HEK293 (cell line): ENCODE results near the gene C4orf54.

ENCODE experiments used
- KLF10 ChIP-seq: fragments of 450-650 bp; IDR thresholded peaks from 2 replicates; pipeline ENCODE4 v1.5.1; 2018; ENCODE audit warnings: missing biosample characterization, mild to moderate bottlenecking, missing genetic modification characterization
- KLF16 ChIP-seq: fragments of 450-650 bp; formaldehyde crosslinking; IDR thresholded peaks from 2 replicates; pipeline ENCODE4 v1.5.1; 2017; ENCODE audit warnings: missing biosample characterization, missing genetic modification characterization
- MYNN ChIP-seq: fragments of 450-650 bp; formaldehyde crosslinking; IDR thresholded peaks from 2 replicates; pipeline ENCODE4 v1.5.1; 2016; ENCODE audit warnings: missing biosample characterization, missing genetic modification characterization, borderline replicate concordance
- ZNF202 ChIP-seq: fragments of 450-650 bp; formaldehyde crosslinking; IDR thresholded peaks from 2 replicates; pipeline ENCODE4 v1.5.1; 2016; ENCODE audit warnings: missing biosample characterization, missing genetic modification characterization, borderline replicate concordance
- ZNF521 ChIP-seq: fragments of 450-650 bp; formaldehyde crosslinking; IDR thresholded peaks from 2 replicates; pipeline ENCODE4 v1.5.1; 2017; ENCODE audit warnings: missing biosample characterization, mild to moderate bottlenecking, missing genetic modification characterization
- TF ChIP-seq, protein P1 (sequence below): fragments of 450-650 bp; formaldehyde crosslinking; IDR thresholded peaks from 2 replicates; pipeline ENCODE4 v1.5.1; 2016; ENCODE audit warnings: missing biosample characterization, missing genetic modification characterization

DNA sequence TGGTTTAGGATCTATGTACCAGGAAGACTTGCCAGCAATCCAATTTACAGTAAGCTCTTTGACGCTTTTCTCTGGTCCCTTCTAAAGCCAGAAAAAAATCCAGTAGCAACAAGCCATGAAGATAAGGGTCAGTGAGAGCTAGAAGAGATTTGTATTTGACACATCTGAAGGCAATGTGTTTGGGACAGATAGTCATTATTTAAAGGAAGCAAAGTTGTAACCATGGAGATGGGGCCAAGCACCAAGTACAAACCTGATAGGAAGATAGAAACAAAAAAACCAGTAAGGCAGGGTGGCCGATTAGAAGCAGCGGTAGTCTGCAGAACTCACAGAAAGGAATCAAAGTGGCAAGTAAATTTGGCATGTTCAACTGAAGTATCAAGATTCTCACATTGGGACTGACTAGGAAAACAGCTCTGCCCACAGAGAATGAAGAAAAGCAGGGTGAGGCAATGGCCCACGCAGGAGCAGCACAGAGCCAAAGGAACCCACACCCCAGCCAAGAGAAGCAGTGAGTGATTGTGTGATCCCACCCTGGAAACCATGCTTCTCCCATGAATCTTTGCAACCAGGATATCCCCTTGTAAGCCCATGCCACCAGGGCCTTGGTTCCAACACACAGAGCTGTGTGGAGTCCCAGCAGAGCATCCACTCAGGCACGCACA is 12.9 kb upstream of the C4orf54 start:
- TF ChIP-seq KLF10 (no peak), ZNF521 (no peak), KLF16 (tag by site-specific recombination) (no peak), MYNN (no peak), ZNF202 (no peak)
- TF ChIP-seq, protein P1, sequence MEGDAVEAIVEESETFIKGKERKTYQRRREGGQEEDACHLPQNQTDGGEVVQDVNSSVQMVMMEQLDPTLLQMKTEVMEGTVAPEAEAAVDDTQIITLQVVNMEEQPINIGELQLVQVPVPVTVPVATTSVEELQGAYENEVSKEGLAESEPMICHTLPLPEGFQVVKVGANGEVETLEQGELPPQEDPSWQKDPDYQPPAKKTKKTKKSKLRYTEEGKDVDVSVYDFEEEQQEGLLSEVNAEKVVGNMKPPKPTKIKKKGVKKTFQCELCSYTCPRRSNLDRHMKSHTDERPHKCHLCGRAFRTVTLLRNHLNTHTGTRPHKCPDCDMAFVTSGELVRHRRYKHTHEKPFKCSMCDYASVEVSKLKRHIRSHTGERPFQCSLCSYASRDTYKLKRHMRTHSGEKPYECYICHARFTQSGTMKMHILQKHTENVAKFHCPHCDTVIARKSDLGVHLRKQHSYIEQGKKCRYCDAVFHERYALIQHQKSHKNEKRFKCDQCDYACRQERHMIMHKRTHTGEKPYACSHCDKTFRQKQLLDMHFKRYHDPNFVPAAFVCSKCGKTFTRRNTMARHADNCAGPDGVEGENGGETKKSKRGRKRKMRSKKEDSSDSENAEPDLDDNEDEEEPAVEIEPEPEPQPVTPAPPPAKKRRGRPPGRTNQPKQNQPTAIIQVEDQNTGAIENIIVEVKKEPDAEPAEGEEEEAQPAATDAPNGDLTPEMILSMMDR (tag by site-specific recombination): no peak
